SK-N-SH (cell line): ENCODE data around the gene TRAM2. TPM values are rescaled to one million over a fixed set of nuclear protein-coding genes. Genes with fewer than 3 reads are reported as not detected.

ENCODE experiments used
- CTCF ChIA-PET: fragments of 300-600, 350-600 bp; formaldehyde crosslinking; extraction: SDS; loops from one replicate; lab custom pipeline; 2021; lab: Yijun Ruan, JAX
- POLR2A ChIA-PET: fragments of 350-600 bp; sonication (Branson Sonifier 250); formaldehyde crosslinking; extraction: SDS; loops from one replicate; lab custom pipeline; 2020; ENCODE audit warnings: antibody characterized with exemption, inconsistent platforms; lab: Yijun Ruan, JAX
- DNase-seq: peaks from one replicate; pipeline ENCODE4 v3.0.0; 2012
- H2AFZ ChIP-seq: fragments of 200-600 bp; sonication (generic); 2 replicates; pipeline ENCODE4 v1.8.1; 2016; ENCODE audit warnings: antibody characterized with exemption, mild to moderate bottlenecking, low read depth
- H3F3A ChIP-seq: fragments of 200-600 bp; sonication (generic); replicated peaks from 2 replicates; pipeline ENCODE3; 2016; ENCODE audit warnings: antibody characterized with exemption, mild to moderate bottlenecking; ENCODE audit not compliant: insufficient read depth
- H3K27ac ChIP-seq, 2 experiments: fragments of 200-500 bp in 1 of 2; fragments of 200-600 bp in 1 of 2; sonication (Bioruptor generic) in 1 of 2; sonication (generic), shearing (Covaris generic) in 1 of 2; 2 replicates each; pipeline versions ENCODE4 v1.5.1 to v1.6.1; 2014 to 2016; ENCODE audit warnings: low read depth in 2 of 2, inconsistent platforms in 1 of 2, low read length in 1 of 2, mild to moderate bottlenecking in 1 of 2, mixed read lengths in 1 of 2
- H3K27me3 ChIP-seq: fragments of 200-600 bp; sonication (generic), shearing (Covaris generic); 2 replicates; pipeline ENCODE4 v1.6.1; 2016; ENCODE audit warnings: mixed run types; ENCODE audit not compliant: insufficient read depth
- H3K36me3 ChIP-seq, 2 experiments: fragments of 200-500 bp in 1 of 2; fragments of 200-600 bp in 1 of 2; sonication (Bioruptor generic) in 1 of 2; sonication (generic) in 1 of 2; replicated peaks in 1 of 2; 2 replicates each; pipeline versions ENCODE3 to v1.5.1; 2014 to 2016; ENCODE audit warnings: low read length in 1 of 2, mild to moderate bottlenecking in 1 of 2; ENCODE audit not compliant: insufficient read depth in 2 of 2, control insufficient read depth in 1 of 2
- H3K4me1 ChIP-seq, 2 experiments: fragments of 200-500 bp in 1 of 2; fragments of 200-600 bp in 1 of 2; sonication (Bioruptor generic) in 1 of 2; sonication (generic), shearing (Covaris generic) in 1 of 2; 2 replicates each; pipeline versions ENCODE4 v1.5.1 to v1.6.1; 2014 to 2016; ENCODE audit warnings: low read depth in 1 of 2, low read length in 1 of 2, mixed run types in 1 of 2; ENCODE audit not compliant: insufficient read depth in 2 of 2, control insufficient read depth in 1 of 2
- H3K4me2 ChIP-seq: fragments of 200-600 bp; sonication (generic), shearing (Covaris generic); 2 replicates; pipeline ENCODE4 v1.6.1; 2017; ENCODE audit warnings: mixed run types
- H3K4me3 ChIP-seq, 2 experiments: fragments of 200-500 bp in 1 of 2; fragments of 200-600 bp in 1 of 2; sonication (Bioruptor generic) in 1 of 2; sonication (generic), shearing (Covaris generic) in 1 of 2; 2 replicates each; pipeline versions ENCODE4 v1.5.1 to v1.8.1; 2014 to 2016; ENCODE audit warnings: low read depth in 2 of 2, inconsistent platforms in 1 of 2, low read length in 1 of 2, mild to moderate bottlenecking in 1 of 2, mixed read lengths in 1 of 2, moderate library complexity in 1 of 2
- H3K79me2 ChIP-seq: fragments of 200-600 bp; sonication (generic); 2 replicates; pipeline ENCODE4 v1.8.1; 2017; ENCODE audit warnings: mild to moderate bottlenecking; ENCODE audit not compliant: insufficient read depth
- H3K9ac ChIP-seq: fragments of 200-600 bp; sonication (generic); 2 replicates; pipeline ENCODE4 v1.6.1; 2017; ENCODE audit warnings: mixed run types
- H3K9me2 ChIP-seq: fragments of 200-600 bp; sonication (generic); 2 replicates; pipeline ENCODE4 v1.6.1; 2017; ENCODE audit warnings: mixed run types
- H3K9me3 ChIP-seq: fragments of 200-600 bp; sonication (generic); 2 replicates; pipeline ENCODE4 v1.6.1; 2017; ENCODE audit warnings: mixed run types, mild to moderate bottlenecking, moderate library complexity
- H4K20me1 ChIP-seq: fragments of 200-600 bp; sonication (generic); 2 replicates; pipeline ENCODE4 v1.6.1; 2017; ENCODE audit warnings: mild to moderate bottlenecking, mixed run types; ENCODE audit not compliant: insufficient read depth
- CTCF ChIP-seq: fragments of 200-600 bp; sonication (generic); IDR thresholded peaks from 2 replicates; pipeline ENCODE4 v1.6.1; 2017; ENCODE audit warnings: antibody characterized with exemption, mild to moderate bottlenecking, moderate library complexity
- ELF1 ChIP-seq: IDR thresholded peaks from 2 replicates; pipeline ENCODE4 v1.4.0; 2012
- EP300 ChIP-seq, 2 experiments: IDR thresholded peaks; 2 replicates each; pipeline versions ENCODE4 v1.4.0 to v1.6.1; 2012; ENCODE audit warnings: borderline replicate concordance in 1 of 2, low read depth in 1 of 2, low read length in 1 of 2
- FOXM1 ChIP-seq: IDR thresholded peaks from 2 replicates; pipeline ENCODE4 v1.4.0; 2012; ENCODE audit warnings: low read depth, mild to moderate bottlenecking
- GABPA ChIP-seq: IDR thresholded peaks from 2 replicates; pipeline ENCODE4 v1.4.0; 2012; ENCODE audit warnings: low read depth, mild to moderate bottlenecking
- JUND ChIP-seq: IDR thresholded peaks from 2 replicates; pipeline ENCODE4 v1.4.0; 2012
- NFIC ChIP-seq: IDR thresholded peaks from 2 replicates; pipeline ENCODE4 v1.4.0; 2012; ENCODE audit warnings: borderline replicate concordance
- NRF1 ChIP-seq: IDR thresholded peaks from 2 replicates; pipeline ENCODE4 v1.6.1; 2012; ENCODE audit warnings: low read depth, mild to moderate bottlenecking, low read length
- POLR2AphosphoS5 ChIP-seq: IDR thresholded peaks from 2 replicates; pipeline ENCODE4 v1.6.1; 2012; ENCODE audit warnings: low read depth, low read length
- RAD21 ChIP-seq: IDR thresholded peaks from 2 replicates; pipeline ENCODE4 v1.6.1; 2012; ENCODE audit warnings: mild to moderate bottlenecking, low read length
- RCOR1 ChIP-seq: fragments of 150-350 bp; IDR thresholded peaks from 2 replicates; pipeline ENCODE4 v1.6.1; 2017; ENCODE audit warnings: antibody characterized with exemption, low read length
- RFX5 ChIP-seq: IDR thresholded peaks from 2 replicates; pipeline ENCODE4 v1.6.1; 2012; ENCODE audit warnings: mild to moderate bottlenecking, improper control_type of control experiment, low read length
- RXRA ChIP-seq: IDR thresholded peaks from 2 replicates; pipeline ENCODE4 v1.4.0; 2012; ENCODE audit warnings: low read depth, mild to moderate bottlenecking, borderline replicate concordance
- SIN3A ChIP-seq: IDR thresholded peaks from 2 replicates; pipeline ENCODE4 v1.6.1; 2012; ENCODE audit warnings: low read depth, mild to moderate bottlenecking, low read length, moderate library complexity, borderline replicate concordance
- TCF12 ChIP-seq: IDR thresholded peaks from 2 replicates; pipeline ENCODE4 v1.4.0; 2012
- USF1 ChIP-seq: IDR thresholded peaks from 2 replicates; pipeline ENCODE4 v1.4.0; 2012; ENCODE audit warnings: low read depth, borderline replicate concordance
- YY1 ChIP-seq: IDR thresholded peaks from 2 replicates; pipeline ENCODE4 v1.4.0; 2012; ENCODE audit warnings: low read depth, mild to moderate bottlenecking
- ZBTB33 ChIP-seq: IDR thresholded peaks from 2 replicates; pipeline ENCODE4 v1.4.0; 2012; ENCODE audit warnings: low read depth, borderline replicate concordance
- WGBS: methylation state at CpG from one replicate; pipeline ENCODE4 v1.1.6; 2017; ENCODE audit warnings: low lambda C conversion rate; 5-methylcytosine and 5-hydroxymethylcytosine counted together
- polyA plus RNA-seq, 3 experiments: library from polyadenylated mRNA; depleted of rRNA; stranded (reverse); fragments of >200 nt; gene quantifications; 2 replicates each; pipeline ENCODE4 v1.2.3, GENCODE V29; 2012

Gene TRAM2
- polyA plus RNA-seq, 1 of the 3 experiments (the other 2 are of a cell fraction): 26.4 TPM

DNA sequence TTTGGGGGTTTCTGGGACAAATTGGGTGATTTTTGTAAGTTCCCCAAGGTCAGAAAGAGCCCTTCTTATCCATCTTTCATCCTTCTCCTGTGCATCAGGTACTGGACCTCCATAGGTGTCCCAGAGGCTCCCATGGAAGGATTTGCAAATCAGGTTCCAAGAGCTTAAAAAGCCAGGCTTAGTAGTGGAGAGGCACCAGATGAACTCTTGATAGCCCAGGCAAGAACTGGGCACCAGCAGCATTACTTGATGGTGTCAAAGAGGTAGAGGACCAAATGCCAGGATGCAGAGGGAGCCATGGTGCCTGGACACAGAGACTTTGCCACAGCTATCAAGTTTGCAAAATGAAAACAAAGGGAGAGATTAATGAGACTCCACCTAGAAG lies 20.9 kb upstream of the TRAM2 start:
- no peak for DNase-seq
- H3K27me3 ChIP-seq: no peaks in the 10 kb centered on the region
- peaks cover 44% of the 10 kb centered on the region for H3F3A ChIP-seq
- H3K27ac ChIP-seq: peak overlapping the region; percentile 86 to 97; a peak in 3 of 4 replicates
- no peaks in the 10 kb centered on the region for H3K9me3 ChIP-seq
- ChIA-PET CTCF (interaction anchor here (0.6 to 7.5 kb wide), 34 partner anchors 9 to 899 kb away, joined by 3 to 86 read pairs (median 6); partner anchors contain the start of genes EFHC1 and TRAM2), POLR2A (interaction anchor here (1.3 kb wide), 1 partner anchor 179 kb away, joined by 4 read pairs; no protein-coding TSS in a partner anchor)
- peaks cover 42 to 49% of the 10 kb centered on the region in 2 experiments for H3K4me1 ChIP-seq
- no peaks in the 10 kb centered on the region for H3K36me3 ChIP-seq
- no peaks in the 10 kb centered on the region for H4K20me1 ChIP-seq
- no peaks in the 10 kb centered on the region for H3K9me2 ChIP-seq
- peak overlapping the region; percentile 5; the same call in 1 of the 2 replicates for H3K4me2 ChIP-seq
- H2AFZ ChIP-seq: peak overlapping the region; percentile 81
- peak overlapping the region; percentile 15; the same call in 1 of the 2 replicates for H3K9ac ChIP-seq
- TF ChIP-seq NRF1 (no peak), USF1 (no peak), POLR2AphosphoS5 (no peak), RAD21 (no peak), FOXM1 (no peak), ZBTB33 (no peak), GABPA (no peak), RFX5 (no peak), RCOR1 (no peak), RXRA (no peak), EP300 (IDR thresholded peaks at IDR 0.05; ENCODE audit: borderline replicate concordance in 1 of 2, low read depth in 1 of 2, low read length in 1 of 2) (no peak), TCF12 (no peak)
- TF ChIP-seq, all 33 proteins: peak for 0
- no peaks in the 10 kb centered on the region for H3K79me2 ChIP-seq
- H3K4me3 ChIP-seq: 0 out of 4 replicates have a peak overlapping the region, but pooled peaks have one; percentile 17 to 34

DNA sequence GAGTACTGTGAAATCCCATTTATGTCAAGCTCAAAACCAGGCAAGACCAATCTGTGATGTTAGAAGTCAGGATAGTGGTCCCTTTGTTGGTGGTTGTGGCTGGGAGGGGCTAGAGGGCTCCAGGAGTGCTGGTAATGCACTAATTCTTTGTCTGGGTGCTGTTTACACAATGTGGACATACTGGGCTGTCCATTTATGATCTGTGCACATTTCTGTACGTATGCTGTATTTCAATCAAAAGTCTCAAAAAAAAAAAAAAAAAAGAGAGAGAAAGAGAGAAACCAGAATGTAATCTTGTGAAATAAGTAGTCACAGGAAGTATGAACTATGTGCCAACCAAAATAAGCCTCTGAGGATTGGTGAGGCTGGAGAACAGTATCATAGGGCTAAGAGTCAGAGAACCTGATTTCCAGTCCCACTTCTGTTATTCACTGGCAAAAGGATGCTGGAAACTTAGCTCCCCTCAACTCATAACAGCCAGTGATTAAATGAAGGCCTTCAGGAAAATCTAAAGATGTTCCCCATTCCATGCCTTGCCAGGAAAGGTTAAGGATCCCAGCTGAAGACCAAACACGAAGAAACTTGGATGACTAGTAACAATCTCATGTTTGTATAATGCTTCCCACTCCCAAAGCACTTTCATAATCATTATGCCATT lies 19.6 kb upstream of the TRAM2 start:
- TF ChIP-seq POLR2AphosphoS5: no peak
- no peak for TF ChIP-seq ELF1
- TF ChIP-seq JUND: no peak
- no peak for TF ChIP-seq RCOR1
- no peak for TF ChIP-seq SIN3A
- no peak for TF ChIP-seq ZBTB33
- TF ChIP-seq YY1: no peak
- TF ChIP-seq EP300 (IDR thresholded peaks at IDR 0.05; ENCODE audit: borderline replicate concordance in 1 of 2, low read depth in 1 of 2, low read length in 1 of 2): no peak
- TF ChIP-seq CTCF: no peak
- no peak for TF ChIP-seq NFIC
- Histone ChIP-seq H3K9ac (peak overlapping the region; percentile 37; the same call in 1 of the 2 replicates), H3K36me3 (no peaks in the 10 kb centered on the region), H3K79me2 (no peaks in the 10 kb centered on the region), H3K9me3 (no peaks in the 10 kb centered on the region), H2AFZ (peak overlapping the region; percentile 57), H3K4me1 (peaks cover 41 to 58% of the 10 kb centered on the region in 2 experiments), H3K4me2 (peak overlapping the region; percentile 85), H3F3A (peaks cover 37% of the 10 kb centered on the region), H3K27me3 (no peaks in the 10 kb centered on the region), H3K9me2 (no peaks in the 10 kb centered on the region), H4K20me1 (no peaks in the 10 kb centered on the region), H3K27ac (peak overlapping the region; percentile 86 to 97), H3K4me3 (no peak overlapping the region)
- WGBS: 61% methylated on average over 2 of the region's 2 CpGs
- ChIA-PET POLR2A (interaction anchor here (2.1 to 2.4 kb wide), 2 partner anchors 19 to 176 kb away, joined by 6 to 8 read pairs; partner anchors contain the start of genes EFHC1 and TRAM2), CTCF (interaction anchor here (0.6 to 7.5 kb wide), 18 partner anchors 10 to 287 kb away, joined by 3 to 86 read pairs (median 6); partner anchors contain the start of genes EFHC1 and TRAM2)
- no peak for DNase-seq
